SK-N-SH (cell line): ENCODE data around the gene OST4. TPM values are rescaled to one million over a fixed set of nuclear protein-coding genes. Genes with fewer than 3 reads are reported as not detected.

ENCODE experiments used
- CTCF ChIA-PET: fragments of 300-600, 350-600 bp; formaldehyde crosslinking; extraction: SDS; loops from one replicate; lab custom pipeline; 2021; lab: Yijun Ruan, JAX
- POLR2A ChIA-PET: fragments of 350-600 bp; sonication (Branson Sonifier 250); formaldehyde crosslinking; extraction: SDS; loops from one replicate; lab custom pipeline; 2020; ENCODE audit warnings: antibody characterized with exemption, inconsistent platforms; lab: Yijun Ruan, JAX
- DNase-seq: peaks from one replicate; pipeline ENCODE4 v3.0.0; 2012
- H2AFZ ChIP-seq: fragments of 200-600 bp; sonication (generic); 2 replicates; pipeline ENCODE4 v1.8.1; 2016; ENCODE audit warnings: antibody characterized with exemption, mild to moderate bottlenecking, low read depth
- H3F3A ChIP-seq: fragments of 200-600 bp; sonication (generic); replicated peaks from 2 replicates; pipeline ENCODE3; 2016; ENCODE audit warnings: antibody characterized with exemption, mild to moderate bottlenecking; ENCODE audit not compliant: insufficient read depth
- H3K27ac ChIP-seq, 2 experiments: fragments of 200-500 bp in 1 of 2; fragments of 200-600 bp in 1 of 2; sonication (Bioruptor generic) in 1 of 2; sonication (generic), shearing (Covaris generic) in 1 of 2; 2 replicates each; pipeline versions ENCODE4 v1.5.1 to v1.6.1; 2014 to 2016; ENCODE audit warnings: low read depth in 2 of 2, inconsistent platforms in 1 of 2, low read length in 1 of 2, mild to moderate bottlenecking in 1 of 2, mixed read lengths in 1 of 2
- H3K27me3 ChIP-seq: fragments of 200-600 bp; sonication (generic), shearing (Covaris generic); 2 replicates; pipeline ENCODE4 v1.6.1; 2016; ENCODE audit warnings: mixed run types; ENCODE audit not compliant: insufficient read depth
- H3K36me3 ChIP-seq, 2 experiments: fragments of 200-500 bp in 1 of 2; fragments of 200-600 bp in 1 of 2; sonication (Bioruptor generic) in 1 of 2; sonication (generic) in 1 of 2; replicated peaks in 1 of 2; 2 replicates each; pipeline versions ENCODE3 to v1.5.1; 2014 to 2016; ENCODE audit warnings: low read length in 1 of 2, mild to moderate bottlenecking in 1 of 2; ENCODE audit not compliant: insufficient read depth in 2 of 2, control insufficient read depth in 1 of 2
- H3K4me1 ChIP-seq, 2 experiments: fragments of 200-500 bp in 1 of 2; fragments of 200-600 bp in 1 of 2; sonication (Bioruptor generic) in 1 of 2; sonication (generic), shearing (Covaris generic) in 1 of 2; 2 replicates each; pipeline versions ENCODE4 v1.5.1 to v1.6.1; 2014 to 2016; ENCODE audit warnings: low read depth in 1 of 2, low read length in 1 of 2, mixed run types in 1 of 2; ENCODE audit not compliant: insufficient read depth in 2 of 2, control insufficient read depth in 1 of 2
- H3K4me2 ChIP-seq: fragments of 200-600 bp; sonication (generic), shearing (Covaris generic); 2 replicates; pipeline ENCODE4 v1.6.1; 2017; ENCODE audit warnings: mixed run types
- H3K4me3 ChIP-seq, 2 experiments: fragments of 200-500 bp in 1 of 2; fragments of 200-600 bp in 1 of 2; sonication (Bioruptor generic) in 1 of 2; sonication (generic), shearing (Covaris generic) in 1 of 2; 2 replicates each; pipeline versions ENCODE4 v1.5.1 to v1.8.1; 2014 to 2016; ENCODE audit warnings: low read depth in 2 of 2, inconsistent platforms in 1 of 2, low read length in 1 of 2, mild to moderate bottlenecking in 1 of 2, mixed read lengths in 1 of 2, moderate library complexity in 1 of 2
- H3K79me2 ChIP-seq: fragments of 200-600 bp; sonication (generic); 2 replicates; pipeline ENCODE4 v1.8.1; 2017; ENCODE audit warnings: mild to moderate bottlenecking; ENCODE audit not compliant: insufficient read depth
- H3K9ac ChIP-seq: fragments of 200-600 bp; sonication (generic); 2 replicates; pipeline ENCODE4 v1.6.1; 2017; ENCODE audit warnings: mixed run types
- H3K9me2 ChIP-seq: fragments of 200-600 bp; sonication (generic); 2 replicates; pipeline ENCODE4 v1.6.1; 2017; ENCODE audit warnings: mixed run types
- H3K9me3 ChIP-seq: fragments of 200-600 bp; sonication (generic); 2 replicates; pipeline ENCODE4 v1.6.1; 2017; ENCODE audit warnings: mixed run types, mild to moderate bottlenecking, moderate library complexity
- H4K20me1 ChIP-seq: fragments of 200-600 bp; sonication (generic); 2 replicates; pipeline ENCODE4 v1.6.1; 2017; ENCODE audit warnings: mild to moderate bottlenecking, mixed run types; ENCODE audit not compliant: insufficient read depth
- CHD2 ChIP-seq: fragments of 150-350 bp; IDR thresholded peaks from 2 replicates; pipeline ENCODE4 v1.6.1; 2018; ENCODE audit warnings: low read length; ENCODE audit not compliant: partially characterized antibody
- EZH2phosphoT487 ChIP-seq: fragments of 200-600 bp; sonication (generic); IDR thresholded peaks from 2 replicates; pipeline ENCODE4 v1.6.1; 2017; ENCODE audit warnings: low read depth, mixed run types, mild to moderate bottlenecking, antibody characterized with exemption, moderate library complexity, borderline replicate concordance
- FOXJ3 ChIP-seq: sonication (generic); formaldehyde crosslinking; IDR thresholded peaks from 2 replicates; pipeline ENCODE4 v1.5.1; 2020; ENCODE audit warnings: mild to moderate bottlenecking, missing genetic modification reagents
- GABPA ChIP-seq: IDR thresholded peaks from 2 replicates; pipeline ENCODE4 v1.4.0; 2012; ENCODE audit warnings: low read depth, mild to moderate bottlenecking
- IRF3 ChIP-seq: fragments of 150-350 bp; IDR thresholded peaks from 2 replicates; pipeline ENCODE4 v1.6.1; 2016; ENCODE audit warnings: mild to moderate bottlenecking, low read depth, low read length
- JUND ChIP-seq: IDR thresholded peaks from 2 replicates; pipeline ENCODE4 v1.4.0; 2012
- MEF2A ChIP-seq: IDR thresholded peaks from 2 replicates; pipeline ENCODE4 v1.4.0; 2012; ENCODE audit warnings: low read depth, borderline replicate concordance
- MXI1 ChIP-seq: IDR thresholded peaks from 2 replicates; pipeline ENCODE4 v1.6.1; 2012; ENCODE audit warnings: mild to moderate bottlenecking, low read depth, low read length, improper control_type of control experiment
- RAD21 ChIP-seq: IDR thresholded peaks from 2 replicates; pipeline ENCODE4 v1.6.1; 2012; ENCODE audit warnings: mild to moderate bottlenecking, low read length
- RFX5 ChIP-seq: IDR thresholded peaks from 2 replicates; pipeline ENCODE4 v1.6.1; 2012; ENCODE audit warnings: mild to moderate bottlenecking, improper control_type of control experiment, low read length
- RXRA ChIP-seq: IDR thresholded peaks from 2 replicates; pipeline ENCODE4 v1.4.0; 2012; ENCODE audit warnings: low read depth, mild to moderate bottlenecking, borderline replicate concordance
- TEAD4 ChIP-seq: IDR thresholded peaks from 2 replicates; pipeline ENCODE4 v1.4.0; 2012; ENCODE audit warnings: mild to moderate bottlenecking, borderline replicate concordance; ENCODE audit not compliant: insufficient read depth
- USF2 ChIP-seq: fragments of 150-350 bp; IDR thresholded peaks from 2 replicates; pipeline ENCODE4 v1.6.1; 2017; ENCODE audit warnings: antibody characterized with exemption, low read length, low read depth, borderline replicate concordance
- ZBTB33 ChIP-seq: IDR thresholded peaks from 2 replicates; pipeline ENCODE4 v1.4.0; 2012; ENCODE audit warnings: low read depth, borderline replicate concordance
- WGBS: methylation state at CpG from one replicate; pipeline ENCODE4 v1.1.6; 2017; ENCODE audit warnings: low lambda C conversion rate; 5-methylcytosine and 5-hydroxymethylcytosine counted together
- polyA plus RNA-seq, 3 experiments: library from polyadenylated mRNA; depleted of rRNA; stranded (reverse); fragments of >200 nt; gene quantifications; 2 replicates each; pipeline ENCODE4 v1.2.3, GENCODE V29; 2012

OST4 gene
- polyA plus RNA-seq, 1 of the 3 experiments (the other 2 are of a cell fraction): 1,851 TPM

DNA sequence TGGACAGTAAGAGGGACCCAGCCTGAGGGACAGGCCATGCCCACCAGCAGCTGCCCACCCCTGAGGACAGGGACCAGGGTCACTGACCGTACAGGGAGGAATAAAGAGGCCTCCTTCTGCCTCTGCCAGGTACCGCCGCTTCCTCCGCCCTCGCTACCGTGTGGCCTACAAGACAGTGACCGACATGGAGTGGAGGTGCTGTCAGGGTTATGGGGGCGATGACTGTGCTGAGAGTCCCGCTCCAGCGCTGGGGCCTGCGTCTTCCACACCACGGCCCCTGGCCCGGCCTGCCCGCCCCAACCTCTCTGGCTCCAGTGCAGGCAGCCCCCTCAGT lies 9.1 kb upstream of the OST4 start (continued):
- TF ChIP-seq RFX5 (no peak), GABPA (no peak), EZH2phosphoT487 (no peak)

DNA sequence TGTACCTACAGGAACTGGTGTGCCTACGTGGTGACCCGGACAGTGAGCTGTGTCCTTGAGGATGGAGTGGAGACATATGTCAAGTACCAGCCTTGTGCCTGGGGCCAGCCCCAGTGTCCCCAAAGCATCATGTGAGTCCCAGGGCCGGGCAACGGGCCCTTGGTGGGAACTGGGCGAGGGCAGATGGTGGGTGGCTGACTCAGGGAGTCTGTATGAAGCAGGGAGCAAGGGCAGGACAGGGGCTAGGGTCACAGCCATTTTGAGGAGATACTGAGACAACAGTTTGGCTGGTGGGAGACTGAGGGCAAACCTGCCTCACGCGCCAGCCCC lies 8.7 kb upstream of the OST4 start:
- no peak for DNase-seq
- peak overlapping the region; percentile 79 to 99; a peak in 3 of 4 replicates for H3K27ac ChIP-seq
- peak overlapping the region; percentile 83; the same call in 1 of the 2 replicates for H3K9ac ChIP-seq
- no peak overlapping the region for H2AFZ ChIP-seq
- H3K9me3 ChIP-seq: no peaks in the 10 kb centered on the region
- ChIA-PET POLR2A (interaction anchor here (0.5 to 6.7 kb wide), 3 partner anchors 7 to 29 kb away, joined by 3 to 63 read pairs (median 42); partner anchors contain the start of genes AGBL5 and OST4), CTCF (interaction anchor here (0.9 to 14.6 kb wide), 8 partner anchors 10 to 231 kb away, joined by 4 to 227 read pairs (median 13); partner anchors contain the start of genes AGBL5 and OST4)
- H3K36me3 ChIP-seq: peaks cover 16 to 37% of the 10 kb centered on the region in 2 experiments
- no peaks in the 10 kb centered on the region for H3K9me2 ChIP-seq
- peaks cover 25 to 64% of the 10 kb centered on the region in 2 experiments for H3K4me1 ChIP-seq
- H3K4me2 ChIP-seq: peak overlapping the region; percentile 100
- H3K4me3 ChIP-seq: peak overlapping the region; percentile 79 to 93
- no peak for TF ChIP-seq USF2
- TF ChIP-seq CHD2: no peak
- no peak for TF ChIP-seq RFX5
- TF ChIP-seq JUND: no peak
- no peak for TF ChIP-seq MEF2A
- TF ChIP-seq MXI1: no peak; the same call in 1 of the 2 replicates
- no peak for TF ChIP-seq TEAD4
- no peak for TF ChIP-seq IRF3
- TF ChIP-seq GABPA: no peak
- H3K27me3 ChIP-seq: no peaks in the 10 kb centered on the region
- H3K79me2 ChIP-seq: peaks cover 32% of the 10 kb centered on the region
- WGBS: 65% methylated on average over 7 of the region's 7 CpGs
- peaks cover 16% of the 10 kb centered on the region; the same call in 1 of the 2 replicates for H4K20me1 ChIP-seq
- peaks cover 17% of the 10 kb centered on the region for H3F3A ChIP-seq

DNA sequence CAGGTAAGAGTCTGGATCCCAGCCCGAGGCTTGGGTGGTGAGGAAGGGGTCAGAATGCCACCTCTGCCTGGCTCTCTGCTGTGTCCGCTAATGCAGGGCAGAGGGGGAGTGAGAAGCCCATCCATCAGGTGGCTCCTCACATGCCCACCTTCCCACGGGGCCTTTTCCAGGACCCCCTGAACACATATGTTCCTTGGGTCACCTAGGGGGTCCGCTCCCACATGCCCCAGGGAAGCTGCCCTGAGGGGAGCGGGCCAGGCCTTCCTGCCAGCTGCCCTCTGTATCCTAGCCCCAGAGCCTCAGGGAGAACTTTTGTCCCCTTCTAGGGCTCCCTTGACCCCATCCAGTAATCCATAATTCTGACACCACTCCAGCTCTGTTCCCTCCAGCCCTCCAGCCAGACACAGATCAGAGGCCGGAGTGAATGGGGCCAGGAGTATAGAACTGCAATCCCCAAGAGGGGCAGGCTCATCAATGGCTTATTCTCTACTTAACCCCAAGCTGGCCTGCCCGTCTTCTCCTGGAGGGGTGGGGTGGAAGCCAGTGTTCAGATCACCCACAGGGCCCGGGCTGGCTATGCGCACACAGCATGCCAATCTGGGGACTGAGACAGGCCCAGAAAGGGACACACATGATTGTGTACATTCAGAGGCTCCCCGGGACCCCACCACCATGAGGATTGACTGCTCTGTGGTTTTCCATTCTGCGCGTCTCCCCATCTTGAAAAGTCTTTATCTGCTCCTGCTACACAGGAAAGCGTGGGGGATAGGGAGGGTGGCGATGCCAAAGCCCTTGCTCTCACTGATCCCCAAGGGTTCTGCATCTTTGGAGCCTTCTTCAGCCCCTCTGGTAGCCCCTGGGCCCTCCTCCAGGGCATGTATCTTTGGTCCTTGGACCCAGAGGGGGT lies 8.0 kb upstream of the OST4 start:
- peak overlapping the region; percentile 83 for H3K9ac ChIP-seq
- TF ChIP-seq RAD21: no peak
- TF ChIP-seq USF2: no peak
- TF ChIP-seq RXRA: no peak
- TF ChIP-seq ZBTB33: no peak
- peak; percentile 14 for TF ChIP-seq CHD2
- TF ChIP-seq MXI1: 0 out of 2 replicates have a peak, but pooled peaks have one; percentile 22
- TF ChIP-seq FOXJ3: 0 out of 2 replicates have a peak, but pooled peaks have one; percentile 32
- no peaks in the 10 kb centered on the region for H3K27me3 ChIP-seq
- peak overlapping the region; percentile 79 to 99 for H3K27ac ChIP-seq
- H3F3A ChIP-seq: peaks cover 17% of the 10 kb centered on the region
- H4K20me1 ChIP-seq: peaks cover 16% of the 10 kb centered on the region; the same call in 1 of the 2 replicates
- ChIA-PET CTCF (interaction anchor here (0.9 to 14.6 kb wide), 16 partner anchors 8 to 233 kb away, joined by 3 to 227 read pairs (median 7); partner anchors contain the start of genes AGBL5, OST4 and TMEM214), POLR2A (interaction anchor here (0.6 to 6.7 kb wide), 8 partner anchors 7 to 277 kb away, joined by 3 to 63 read pairs (median 4); partner anchors contain the start of genes AGBL5, ATRAID, GTF3C2 and KHK)
- peaks cover 31 to 68% of the 10 kb centered on the region in 2 experiments for H3K4me1 ChIP-seq
- peak overlapping the region; percentile 79 to 93 for H3K4me3 ChIP-seq
- H3K36me3 ChIP-seq: peaks cover 16 to 31% of the 10 kb centered on the region in 2 experiments
- no peaks in the 10 kb centered on the region for H3K9me2 ChIP-seq
- no peak overlapping the region for H2AFZ ChIP-seq
- DNase-seq: peak; percentile 57
- peak overlapping the region; percentile 100 for H3K4me2 ChIP-seq
- H3K9me3 ChIP-seq: no peaks in the 10 kb centered on the region
- WGBS: 34% methylated on average over 13 of the region's 14 CpGs
- H3K79me2 ChIP-seq: peaks cover 32% of the 10 kb centered on the region
